AG04449 (cell line): ENCODE results near the gene SPECC1.
"Not testable (repeated sequence)": the region's sequence is repeated elsewhere in the genome, so short reads cannot be mapped to it uniquely, and the experiment has no call there.

Experiments
- CTCF ChIA-PET: fragments of 350-600 bp; formaldehyde crosslinking; extraction: SDS; loops from one replicate; lab custom pipeline; 2021; ENCODE audit warnings: antibody characterized with exemption; lab: Yijun Ruan, JAX
- POLR2A ChIA-PET: fragments of 400-600, 350-600 bp; formaldehyde crosslinking; extraction: SDS; loops from one replicate; lab custom pipeline; 2020; ENCODE audit warnings: antibody characterized with exemption, inconsistent platforms; lab: Yijun Ruan, JAX
- DNase-seq: peaks from one replicate; pipeline ENCODE4 v3.0.0-alpha.2; 2010; ENCODE audit warnings: low read depth, low spot score
- H3K4me3 ChIP-seq: 2 replicates; pipeline ENCODE4 v1.5.1; 2011; ENCODE audit warnings: low read depth, mild to moderate bottlenecking, control low read depth, low read length
- CTCF ChIP-seq: IDR thresholded peaks from one replicate; pipeline ENCODE4 v1.5.1; 2011; ENCODE audit warnings: mild to moderate bottlenecking, moderate library complexity, low read length, control low read depth, inconsistent platforms; ENCODE audit not compliant: insufficient read depth; ENCODE audit errors: missing control alignments

Gene SPECC1

GRCh38 chr17:20010099-20010863 lies 1.1 kb downstream of the SPECC1 start:
- TF ChIP-seq CTCF = peak; percentile 42
- ChIA-PET POLR2A (no interaction called here), CTCF (interaction anchor here (0.6 to 9.8 kb wide), 16 partner anchors 10 to 156 kb away, joined by 3 to 140 read pairs (median 3); no protein-coding TSS in a partner anchor)
- H3K4me3 ChIP-seq = peak overlapping the region; percentile 34
- DNase-seq = peak; percentile 21

DNA sequence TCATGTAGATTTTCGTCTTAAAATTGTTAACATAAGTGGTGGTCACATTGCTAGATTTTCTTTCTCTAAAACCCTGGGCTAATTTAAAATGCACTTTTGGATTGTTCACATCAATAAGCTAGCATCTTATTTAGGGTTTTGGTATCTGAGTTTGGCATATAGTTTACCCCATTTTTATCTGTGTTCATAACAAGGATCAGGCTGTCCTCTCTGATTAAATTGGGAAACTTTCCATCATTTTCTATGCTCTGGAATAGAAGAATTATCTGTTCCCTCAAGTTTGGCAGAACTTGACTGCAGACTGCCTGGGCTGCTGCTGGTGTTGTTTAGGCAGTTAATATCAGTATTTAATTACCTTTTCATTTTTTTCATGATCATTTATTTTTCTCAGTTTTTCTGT lies 1.8 kb downstream of the SPECC1 start:
- ChIA-PET CTCF (interaction anchor here (1.2 to 9.8 kb wide), 7 partner anchors 9 to 103 kb away, joined by 3 to 140 read pairs (median 7); no protein-coding TSS in a partner anchor), POLR2A (no interaction called here)
- H3K4me3 ChIP-seq = no peak overlapping the region
- TF ChIP-seq CTCF = no peak
- no peak for DNase-seq

DNA sequence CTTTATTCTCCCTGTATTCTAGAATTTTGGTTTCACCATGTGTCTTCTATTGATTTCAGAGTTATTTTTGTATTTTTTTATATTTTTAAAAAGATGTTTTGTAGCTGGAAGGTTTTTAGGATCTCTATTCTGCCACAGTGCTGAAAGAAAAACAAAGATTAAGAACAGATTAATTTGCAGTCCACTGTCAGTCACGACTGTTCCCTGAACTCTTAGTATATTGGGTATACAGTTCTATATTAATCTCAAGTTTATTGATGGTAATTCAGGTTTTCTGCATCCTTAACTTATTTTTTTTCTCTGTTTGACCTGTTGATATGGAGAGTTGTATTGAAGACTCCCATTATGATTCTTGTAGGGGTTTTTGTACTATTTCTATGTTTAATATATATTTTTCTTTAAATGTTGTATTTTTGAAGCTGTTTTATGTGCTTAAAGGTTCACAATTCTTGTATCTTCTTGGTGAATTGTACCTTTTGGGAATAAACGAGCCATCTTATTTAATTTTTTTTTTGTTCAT lies 2.9 kb downstream of the SPECC1 start:
- no peak overlapping the region for H3K4me3 ChIP-seq
- no peak for DNase-seq
- POLR2A ChIA-PET = no interaction called here
- no peak for TF ChIP-seq CTCF
- CTCF ChIA-PET = interaction anchor here (0.7 to 9.8 kb wide), 6 partner anchors 10 to 144 kb away, joined by 3 to 140 read pairs (median 6); partner anchors contain the start of gene AKAP10

- H3K4me3 ChIP-seq, DNase-seq, CTCF ChIA-PET, POLR2A ChIA-PET: not testable (repeated sequence)
Observed at GRCh38 chr17:20016475-20016992, 7.4 kb downstream of the SPECC1 start.

DNA sequence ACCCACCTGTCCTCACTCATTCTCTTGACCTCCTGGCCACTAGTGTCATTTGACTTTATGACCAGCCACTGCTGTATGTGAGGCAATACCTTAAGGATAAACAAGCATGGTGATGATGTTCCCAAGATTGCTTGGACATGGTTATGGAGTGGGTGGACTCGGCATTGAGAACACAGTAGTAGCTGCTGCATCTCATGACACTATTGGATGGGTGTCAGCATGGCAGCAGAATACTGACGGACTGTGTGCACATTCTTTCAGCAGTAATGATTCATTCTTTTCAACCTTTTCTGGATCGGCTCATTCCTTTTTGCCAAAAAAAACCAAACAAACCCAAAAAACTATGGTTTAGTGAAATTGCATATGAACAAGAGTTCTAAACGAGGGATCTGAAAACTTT lies 13.5 kb downstream of the SPECC1 start:
- H3K4me3 ChIP-seq = no peak overlapping the region
- CTCF ChIA-PET = interaction anchor here (0.9 to 1.2 kb wide), 3 partner anchors 10 to 14 kb away, joined by 3 to 5 read pairs (median 3); no protein-coding TSS in a partner anchor
- POLR2A ChIA-PET = no interaction called here
- DNase-seq = no peak
- no peak for TF ChIP-seq CTCF

DNA sequence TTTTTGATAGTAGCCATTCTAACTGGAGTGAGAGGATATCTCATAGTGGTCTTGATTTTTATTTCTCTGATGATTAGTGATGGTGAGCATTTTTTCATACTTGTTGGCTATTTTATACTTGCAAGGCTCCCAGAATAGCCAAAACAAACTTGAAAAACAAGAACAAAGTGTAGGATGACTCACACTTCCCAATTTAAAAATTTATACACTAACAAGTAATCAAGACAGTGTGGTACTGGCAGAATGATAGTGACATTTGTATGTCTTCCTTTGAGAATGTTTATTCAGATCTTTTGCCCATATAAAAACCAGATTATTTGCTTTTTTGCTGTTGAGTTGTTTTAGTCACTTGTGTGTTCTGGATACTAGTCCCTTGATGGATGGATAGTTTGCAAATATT lies 17.8 kb downstream of the SPECC1 start:
- DNase-seq = no peak
- H3K4me3 ChIP-seq = no peak overlapping the region
- POLR2A ChIA-PET = no interaction called here
- CTCF ChIA-PET = no interaction called here
- TF ChIP-seq CTCF = no peak
